ENCODE data around the gene ROR2.

GRCh38 chr9:91795598-91796241 lies 154.3 kb downstream of the ROR2 start:
- no peak for TF ChIP-seq TCF12 (IDR thresholded peaks at IDR 0.05)
- TF ChIP-seq TCF12 (CRISPR knock-in tag; IDR thresholded peaks at IDR 0.05): no peak
- no peak for TF ChIP-seq GABPB1 (CRISPR knock-in tag; IDR thresholded peaks at IDR 0.05)
- TF ChIP-seq MXD4 (CRISPR knock-in tag; IDR thresholded peaks at IDR 0.05): no peak
- no peak for TF ChIP-seq ZFX (CRISPR knock-in tag; IDR thresholded peaks at IDR 0.05; ENCODE audit: low read depth)
- TF ChIP-seq ZNF121 (CRISPR knock-in tag; IDR thresholded peaks at IDR 0.05): no peak
- no peak for TF ChIP-seq CERS6 (CRISPR knock-in tag; IDR thresholded peaks at IDR 0.05)
- no peak for TF ChIP-seq GTF2F1 (IDR thresholded peaks at IDR 0.05; ENCODE audit: low read length)
- no peak for TF ChIP-seq EHMT2 (IDR thresholded peaks at IDR 0.05; ENCODE audit: borderline replicate concordance, low read depth, low read length)
- TF ChIP-seq CTCF (CRISPR knock-in tag; IDR thresholded peaks at IDR 0.05): no peak
- TF ChIP-seq TAF15 (IDR thresholded peaks at IDR 0.05; ENCODE audit: low read depth, low read length, poor library complexity, severe bottlenecking): no peak
- TF ChIP-seq ZNF7 (CRISPR knock-in tag; IDR thresholded peaks at IDR 0.05): no peak
- no peak for TF ChIP-seq HOXA7 (CRISPR knock-in tag; IDR thresholded peaks at IDR 0.05)
- no peak for TF ChIP-seq HMGXB4 (CRISPR knock-in tag; IDR thresholded peaks at IDR 0.05; ENCODE audit: borderline replicate concordance in 1 of 2, low read depth in 1 of 2)
- TF ChIP-seq ZNF33A (CRISPR knock-in tag; IDR thresholded peaks at IDR 0.05; ENCODE audit: borderline replicate concordance): no peak
